SJCRH30 (cell line): Measurements from ENCODE around the gene SEC22C. TPM values are rescaled to one million over a fixed set of nuclear protein-coding genes. Genes with fewer than 3 reads are reported as not detected.
"Not testable (repeated sequence)": the region's sequence is repeated elsewhere in the genome, so short reads cannot be mapped to it uniquely, and the experiment has no call there.

Experiments used
- DNase-seq, 2 experiments: peaks; one replicate each; pipeline ENCODE4 v3.0.0-alpha.2; 2015 to 2020
- H3K27ac ChIP-seq: fragments of 250-450 bp; sonication (Bioruptor Pico); 2 replicates; pipeline ENCODE4 v1.5.1; 2020; ENCODE audit warnings: mild to moderate bottlenecking, moderate library complexity
- H3K27me3 ChIP-seq: fragments of 250-450 bp; sonication (Bioruptor Pico); 2 replicates; pipeline ENCODE4 v1.5.1; 2020; ENCODE audit warnings: mild to moderate bottlenecking, moderate library complexity
- H3K36me3 ChIP-seq: fragments of 250-450 bp; sonication (Bioruptor Pico); 2 replicates; pipeline ENCODE4 v1.5.1; 2020; ENCODE audit warnings: mild to moderate bottlenecking, moderate library complexity
- H3K4me1 ChIP-seq: fragments of 250-450 bp; sonication (Bioruptor Pico); 2 replicates; pipeline ENCODE4 v1.5.1; 2020; ENCODE audit warnings: mild to moderate bottlenecking, moderate library complexity
- H3K4me3 ChIP-seq: fragments of 250-450 bp; sonication (Bioruptor Pico); 2 replicates; pipeline ENCODE4 v1.5.1; 2020; ENCODE audit warnings: mild to moderate bottlenecking, moderate library complexity
- H3K9me3 ChIP-seq: fragments of 250-450 bp; sonication (Bioruptor Pico); replicated peaks from 2 replicates; pipeline ENCODE4 v1.5.1; 2020; ENCODE audit warnings: mild to moderate bottlenecking, moderate library complexity
- total RNA-seq: library from RNA; depleted of rRNA; stranded (reverse); fragments of >200 nt; shearing (Covaris generic); gene quantifications from 2 replicates; pipeline ENCODE4 v1.2.3, GENCODE V29; 2014; rRNA removed

SEC22C gene, protein sequence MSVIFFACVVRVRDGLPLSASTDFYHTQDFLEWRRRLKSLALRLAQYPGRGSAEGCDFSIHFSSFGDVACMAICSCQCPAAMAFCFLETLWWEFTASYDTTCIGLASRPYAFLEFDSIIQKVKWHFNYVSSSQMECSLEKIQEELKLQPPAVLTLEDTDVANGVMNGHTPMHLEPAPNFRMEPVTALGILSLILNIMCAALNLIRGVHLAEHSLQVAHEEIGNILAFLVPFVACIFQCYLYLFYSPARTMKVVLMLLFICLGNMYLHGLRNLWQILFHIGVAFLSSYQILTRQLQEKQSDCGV
- total RNA-seq, result 24.8 and 27.2 TPM in 2 replicates

DNA sequence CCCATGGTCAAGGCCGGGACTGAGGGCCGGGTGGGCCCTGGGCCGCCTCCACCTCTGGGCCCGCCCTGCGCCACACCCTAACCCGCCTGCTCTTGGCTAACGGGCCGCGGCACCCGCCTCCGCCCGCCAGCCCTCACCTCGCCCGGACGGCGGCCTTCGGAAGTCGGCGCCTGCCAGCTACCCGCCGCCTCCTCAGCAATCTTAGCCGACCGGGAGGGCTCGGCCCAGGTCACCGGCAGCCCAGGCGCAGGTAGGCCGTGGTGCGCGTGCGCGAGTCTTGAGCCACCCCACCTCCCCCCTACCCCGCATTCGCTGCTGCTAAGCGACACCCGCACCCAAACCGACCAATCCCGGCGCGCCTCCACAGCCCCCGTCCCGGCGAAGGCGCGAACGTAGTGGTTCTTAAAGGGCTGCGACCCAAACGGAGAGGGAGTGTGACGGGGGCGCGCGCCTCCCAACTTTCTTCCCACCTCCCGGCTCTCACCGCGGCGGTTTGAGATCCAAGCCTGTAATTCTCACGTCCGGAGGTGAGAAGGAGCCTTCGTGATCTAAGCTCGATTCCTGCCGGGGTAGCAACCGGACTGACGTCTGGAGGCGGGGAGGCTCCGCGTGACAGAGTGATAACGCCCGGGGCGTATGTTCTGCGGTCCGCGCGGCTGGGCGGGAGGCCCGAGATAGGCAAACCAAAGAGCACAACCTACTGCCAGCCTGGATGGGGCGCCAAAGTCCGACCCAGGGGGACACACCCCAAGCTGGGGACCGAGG lies at the start of gene SEC22C:
Gene SEC22C, minus strand, starts transcription at position 259 of the 765 bp plus-strand sequence. CDS start 12,921 bp downstream, outside the sequence.
- Histone ChIP-seq H3K9me3 (no peaks in the 10 kb centered on the region), H3K27ac (peak within 1 kb of the TSS; percentile 78), H3K4me3 (peak within 1 kb of the TSS; percentile 99), H3K27me3 (no peaks in the 10 kb centered on the region), H3K36me3 (no peaks in the 10 kb centered on the region), H3K4me1 (no peaks in the 10 kb centered on the region)
- DNase-seq, result peak; percentile 91

- Histone ChIP-seq H3K4me1 (no peaks in the 10 kb centered on the region), H3K4me3 (no peak overlapping the region), H3K9me3 (no peaks in the 10 kb centered on the region), H3K27me3 (no peaks in the 10 kb centered on the region), H3K27ac (no peak overlapping the region), H3K36me3 (peaks cover 6% of the 10 kb centered on the region; the same call in 1 of the 2 replicates)
- no peak for DNase-seq
Observed at GRCh38 chr3:42613462-42613861, 31.7 kb upstream of the SEC22C start.

DNA sequence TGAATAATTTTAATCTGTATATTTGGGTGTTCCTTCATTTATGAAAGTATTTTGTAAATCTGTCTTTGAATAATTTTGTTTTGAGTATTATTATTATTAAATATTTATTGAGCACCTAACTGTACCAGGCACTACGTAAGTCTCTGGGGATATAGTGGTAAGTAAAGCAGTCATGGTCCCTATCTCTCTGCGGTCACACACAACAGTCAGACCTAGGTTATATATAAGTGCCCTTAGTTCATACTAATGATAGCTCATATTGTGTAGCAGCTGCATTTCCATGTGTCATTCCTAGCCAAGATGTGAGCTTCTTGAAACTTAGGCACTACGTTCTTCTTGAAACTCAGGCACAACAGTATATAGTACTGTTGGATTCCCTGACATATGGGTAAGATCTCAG lies 31.2 kb upstream of the SEC22C start:
- Histone ChIP-seq H3K9me3 (no peaks in the 10 kb centered on the region), H3K27me3 (no peaks in the 10 kb centered on the region), H3K27ac (no peak overlapping the region), H3K36me3 (peaks cover 6% of the 10 kb centered on the region; the same call in 1 of the 2 replicates), H3K4me1 (no peaks in the 10 kb centered on the region), H3K4me3 (no peak overlapping the region)
- DNase-seq, result no peak

DNA sequence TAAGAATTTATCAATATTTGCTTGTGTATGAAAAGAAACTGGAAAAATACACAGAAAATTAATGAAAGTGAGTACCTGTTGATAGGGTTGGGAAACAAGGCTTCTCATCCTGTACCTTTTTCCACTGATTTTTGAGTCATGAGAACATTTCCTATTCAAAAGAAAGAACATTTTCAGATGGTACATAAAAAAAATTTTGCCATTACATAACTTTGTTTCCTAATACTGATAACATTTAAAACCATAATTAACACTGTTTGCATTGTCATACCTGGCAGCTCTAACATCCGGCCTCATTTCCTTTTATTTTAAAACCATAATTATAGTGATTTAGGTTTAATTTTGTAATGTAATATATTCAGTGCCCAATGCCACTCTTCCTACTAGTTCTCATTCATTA lies 30.4 kb upstream of the SEC22C start:
- DNase-seq, result no peak
- no peak overlapping the region for H3K4me3 ChIP-seq
- H3K27ac ChIP-seq, result no peak overlapping the region
- H3K9me3 ChIP-seq, result no peaks in the 10 kb centered on the region
- H3K4me1 ChIP-seq, result no peaks in the 10 kb centered on the region
- H3K27me3 ChIP-seq, result no peaks in the 10 kb centered on the region
- peaks cover 2% of the 10 kb centered on the region; the same call in 1 of the 2 replicates for H3K36me3 ChIP-seq

GRCh38 chr3:42610976-42611375 lies 29.2 kb upstream of the SEC22C start:
- DNase-seq, result no peak
- no peak overlapping the region for H3K27ac ChIP-seq

GRCh38 chr3:42608581-42608980 lies 26.8 kb upstream of the SEC22C start:
- no peak overlapping the region for H3K4me3 ChIP-seq
- no peaks in the 10 kb centered on the region for H3K27me3 ChIP-seq
- H3K9me3 ChIP-seq, result no peaks in the 10 kb centered on the region
- peaks cover 2% of the 10 kb centered on the region for H3K36me3 ChIP-seq
- no peaks in the 10 kb centered on the region for H3K4me1 ChIP-seq
- DNase-seq, result no peak
- no peak overlapping the region for H3K27ac ChIP-seq

More at GRCh38 chr3:42610976-42611375, 29.2 kb upstream of the SEC22C start:
- H3K4me1 ChIP-seq, result no peaks in the 10 kb centered on the region
- H3K27me3 ChIP-seq, result no peaks in the 10 kb centered on the region
- H3K4me3 ChIP-seq, result no peak overlapping the region
- peaks cover 2% of the 10 kb centered on the region for H3K36me3 ChIP-seq
- no peaks in the 10 kb centered on the region for H3K9me3 ChIP-seq

- Histone ChIP-seq H3K9me3 (no peaks in the 10 kb centered on the region), H3K4me1 (no peaks in the 10 kb centered on the region), H3K27ac (no peak overlapping the region), H3K27me3 (no peaks in the 10 kb centered on the region), H3K36me3 (peaks cover 2% of the 10 kb centered on the region), H3K4me3 (no peak overlapping the region)
- DNase-seq, result peak in 1 of 2 experiments; percentile 7
Observed at GRCh38 chr3:42605546-42606173, 23.9 kb upstream of the SEC22C start.

DNA sequence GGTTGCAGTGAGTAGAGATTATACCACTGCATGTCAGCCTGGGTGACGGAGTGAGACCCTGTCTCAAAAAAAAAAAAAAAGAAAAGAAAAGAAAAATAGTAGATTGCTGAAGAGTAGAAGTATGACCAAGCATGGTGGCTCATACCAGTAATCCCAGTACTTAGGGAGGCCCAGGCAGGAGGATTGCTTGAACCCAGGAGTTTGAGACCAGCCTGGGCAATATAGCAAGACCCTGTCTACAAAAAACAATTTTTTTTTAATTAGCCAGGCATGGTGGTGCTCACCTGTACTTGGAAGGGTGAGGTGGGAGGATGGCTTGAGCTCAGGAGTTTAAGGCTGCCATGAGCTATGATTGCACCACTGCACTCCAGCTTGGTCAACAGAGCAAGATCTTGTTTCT lies 21.2 kb upstream of the SEC22C start:
- Histone ChIP-seq H3K4me3 (no peak overlapping the region), H3K27ac (no peak overlapping the region), H3K27me3 (no peaks in the 10 kb centered on the region), H3K36me3 (peaks cover 2% of the 10 kb centered on the region), H3K9me3 (no peaks in the 10 kb centered on the region), H3K4me1 (no peaks in the 10 kb centered on the region)
- DNase-seq, result no peak

GRCh38 chr3:42601896-42602581 lies 20.3 kb upstream of the SEC22C start:
- no peaks in the 10 kb centered on the region for H3K4me1 ChIP-seq
- H3K36me3 ChIP-seq, result no peaks in the 10 kb centered on the region; the same call in 1 of the 2 replicates
- H3K27me3 ChIP-seq, result no peaks in the 10 kb centered on the region
- DNase-seq, result no peak
- no peak overlapping the region for H3K27ac ChIP-seq
- H3K9me3 ChIP-seq, result no peaks in the 10 kb centered on the region
- peak overlapping the region; percentile 90 for H3K4me3 ChIP-seq

GRCh38 chr3:42600958-42601675 lies 19.4 kb upstream of the SEC22C start:
- no peaks in the 10 kb centered on the region for H3K27me3 ChIP-seq
- H3K36me3 ChIP-seq, result no peaks in the 10 kb centered on the region
- peak overlapping the region; percentile 90 for H3K4me3 ChIP-seq
- H3K9me3 ChIP-seq, result no peaks in the 10 kb centered on the region
- DNase-seq, result peak; percentile 61 to 67
- no peaks in the 10 kb centered on the region for H3K4me1 ChIP-seq
- peak overlapping the region; percentile 88 for H3K27ac ChIP-seq

GRCh38 chr3:42600111-42600957 lies 18.6 kb upstream of the SEC22C start, which contains the start of gene NKTR:
Gene NKTR (plus strand): TSS chr3:42600686. CDS start chr3:42601007, 321 bp downstream.
- DNase-seq, result peak; percentile 96 to 97
- Histone ChIP-seq H3K4me3 (peak within 1 kb of the TSS; percentile 90), H3K27ac (peak within 1 kb of the TSS; percentile 88), H3K9me3 (no peaks in the 10 kb centered on the region), H3K27me3 (no peaks in the 10 kb centered on the region), H3K36me3 (no peaks in the 10 kb centered on the region), H3K4me1 (no peaks in the 10 kb centered on the region)

GRCh38 chr3:42597098-42597497 lies 15.3 kb upstream of the SEC22C start:
- not testable (repeated sequence) for H3K9me3 ChIP-seq, H3K27me3 ChIP-seq, H3K4me3 ChIP-seq

DNA sequence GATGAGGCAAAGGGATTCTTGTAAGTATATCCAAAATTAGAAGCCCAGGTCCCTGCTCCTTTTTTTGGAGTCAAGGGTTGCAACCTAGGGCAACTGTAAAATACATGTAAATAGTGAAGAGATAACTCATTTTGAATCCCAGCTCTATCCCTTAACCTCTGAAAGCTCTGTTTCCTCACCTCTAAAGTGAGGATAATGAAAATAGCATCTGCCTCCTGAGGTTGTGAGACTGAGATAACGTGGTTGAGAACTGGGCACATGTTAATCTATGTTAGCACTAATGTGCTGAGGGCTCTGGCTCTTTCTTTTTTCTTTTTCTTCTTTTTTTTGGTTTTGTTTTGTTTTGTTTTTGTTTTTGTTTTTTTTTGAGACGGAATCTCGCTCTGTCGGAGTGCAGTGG lies 13.9 kb upstream of the SEC22C start:
- no peak for DNase-seq
- H3K4me3 ChIP-seq, result no peak overlapping the region
- peaks cover 4% of the 10 kb centered on the region; the same call in 1 of the 2 replicates for H3K36me3 ChIP-seq
- H3K4me1 ChIP-seq, result no peaks in the 10 kb centered on the region
- no peaks in the 10 kb centered on the region for H3K27me3 ChIP-seq
- H3K9me3 ChIP-seq, result no peaks in the 10 kb centered on the region
- no peak overlapping the region for H3K27ac ChIP-seq

More at GRCh38 chr3:42597098-42597497, 15.3 kb upstream of the SEC22C start:
- H3K27ac ChIP-seq, H3K4me1 ChIP-seq, DNase-seq, H3K36me3 ChIP-seq: not testable (repeated sequence)
